Natural killer cell (primary cell): ENCODE data around the gene NDUFA13. TPM values are rescaled to one million over a fixed set of nuclear protein-coding genes. Genes with fewer than 3 reads are reported as not detected.
A peak's percentile ranks its signal among the peaks of the same experiment; 100 is the strongest.

Experiments used
- ATAC-seq, 3 donors: fragments of 150-1000 bp in 2 of 3; fragments of 200-7000 bp in 1 of 3; cut with Tn5 transposase; 1 replicate in 1 of 3; 2 replicates in 2 of 3; pipeline ENCODE4 v1.10.0; 2021; ENCODE audit warnings: mild to moderate bottlenecking in 2 of 3, moderate library complexity in 2 of 3
- DNase-seq, 2 donors: peaks; one replicate each; pipeline versions ENCODE4 v3.0.0 to v3.0.0-alpha.2; 2013 to 2021; ENCODE audit warnings: mixed read lengths in 1 of 2
- H3K27ac ChIP-seq: one replicate; pipeline ENCODE4 v1.5.1; 2013; ENCODE audit warnings: mild to moderate bottlenecking, low read length
- H3K27me3 ChIP-seq: one replicate; pipeline ENCODE4 v1.6.1; 2013; ENCODE audit warnings: low read length; ENCODE audit not compliant: control insufficient read depth, insufficient read depth
- H3K36me3 ChIP-seq: one replicate; pipeline ENCODE4 v1.6.1; 2013; ENCODE audit warnings: low read length; ENCODE audit not compliant: control insufficient read depth, insufficient read depth
- H3K4me1 ChIP-seq: one replicate; pipeline ENCODE4 v1.6.1; 2013; ENCODE audit warnings: low read length; ENCODE audit not compliant: control insufficient read depth, insufficient read depth
- H3K4me3 ChIP-seq: one replicate; pipeline ENCODE4 v1.5.1; 2013; ENCODE audit warnings: low read length
- H3K9me3 ChIP-seq: one replicate; pipeline ENCODE4 v1.6.1; 2013; ENCODE audit warnings: low read length; ENCODE audit not compliant: control insufficient read depth, insufficient read depth
- H3K27ac Mint-ChIP-seq, 2 donors: one replicate each; pipeline ENCODE4 v1.8.0; 2022; ENCODE audit warnings: mild to moderate bottlenecking in 2 of 2, mixed read lengths in 2 of 2, moderate library complexity in 1 of 2
- H3K27me3 Mint-ChIP-seq, 2 donors: one replicate each; pipeline ENCODE4 v1.8.0; 2022; ENCODE audit warnings: low read depth in 2 of 2, mixed read lengths in 2 of 2
- H3K36me3 Mint-ChIP-seq: one replicate; pipeline ENCODE4 v1.8.0; 2022; ENCODE audit warnings: mixed read lengths
- H3K4me1 Mint-ChIP-seq, 2 donors: one replicate each; pipeline ENCODE4 v1.8.0; 2022; ENCODE audit warnings: mixed read lengths in 2 of 2
- H3K4me3 Mint-ChIP-seq: one replicate; pipeline ENCODE4 v1.8.0; 2022; ENCODE audit warnings: mild to moderate bottlenecking, moderate library complexity, mixed read lengths
- H3K9me3 Mint-ChIP-seq, 2 donors: one replicate each; pipeline ENCODE4 v1.8.0; 2022; ENCODE audit warnings: mixed read lengths in 2 of 2
- CTCF ChIP-seq: fragments of 200-600 bp; IDR thresholded peaks from one replicate; pipeline ENCODE4 v1.8.0; 2022; ENCODE audit warnings: antibody characterized with exemption
- WGBS: methylation state at CpG from one replicate; pipeline ENCODE4 v1.1.7; 2013; ENCODE audit warnings: missing lambda C conversion rate; ENCODE audit not compliant: insufficient coverage; 5-methylcytosine and 5-hydroxymethylcytosine counted together
- intact Hi-C: fragments of 100-400 bp; cut with micrococcal nuclease; formaldehyde crosslinking; loops from one replicate; pipeline ENCODE4 v1.14.2; 2022
- total RNA-seq, 4 donors: library from RNA; stranded (reverse); fragments of 120-200 nt in 1 of 4; gene quantifications; one replicate each; pipeline versions ENCODE4 v1.2.3 to v1.2.4, GENCODE V29; 2013 to 2022

Gene NDUFA13
- total RNA-seq, 3 donors from 2014 or later (not counting 1 experiment from before 2014, with no cell fraction given): 165 to 191 (median 188) TPM

GRCh38 chr19:19561946-19562664, 46.1 kb downstream of the NDUFA13 start:
- no peaks in the 10 kb centered on the region for H3K36me3 Mint-ChIP-seq
- no peak overlapping the region for H3K4me3 Mint-ChIP-seq
- DNase-seq (no peak), ATAC-seq (no peak)
- no peaks in the 10 kb centered on the region for H3K4me1 Mint-ChIP-seq
- H3K27ac Mint-ChIP-seq: no peak overlapping the region
- H3K4me3 ChIP-seq: no peak overlapping the region
- H3K9me3 ChIP-seq: no peaks in the 10 kb centered on the region
- H3K9me3 Mint-ChIP-seq: no peaks in the 10 kb centered on the region
- H3K4me1 ChIP-seq: no peaks in the 10 kb centered on the region
- no peaks in the 10 kb centered on the region for H3K27me3 ChIP-seq
- intact Hi-C loops: no loop called here
- no peak overlapping the region for H3K27ac ChIP-seq
- 94% methylated on average over 26 of the region's 26 CpGs for WGBS
- H3K36me3 ChIP-seq: no peaks in the 10 kb centered on the region
- no peaks in the 10 kb centered on the region for H3K27me3 Mint-ChIP-seq
- no peak for TF ChIP-seq CTCF

GRCh38 chr19:19562665-19563347, 46.8 kb downstream of the NDUFA13 start:
- TF ChIP-seq CTCF: no peak
- Histone ChIP-seq H3K4me1 (no peaks in the 10 kb centered on the region), H3K4me3 (no peak overlapping the region), H3K36me3 (no peaks in the 10 kb centered on the region), H3K27me3 (no peaks in the 10 kb centered on the region), H3K9me3 (no peaks in the 10 kb centered on the region), H3K27ac (no peak overlapping the region)
- no peaks in the 10 kb centered on the region for H3K9me3 Mint-ChIP-seq
- DNase-seq (peak in 1 of 2 donors; percentile 70), ATAC-seq (peak; percentile 14 to 47 (median 33))
- no peak overlapping the region for H3K4me3 Mint-ChIP-seq
- WGBS: 88% methylated on average over 17 of the region's 17 CpGs
- H3K36me3 Mint-ChIP-seq: no peaks in the 10 kb centered on the region
- H3K27ac Mint-ChIP-seq: peak overlapping the region in 1 of 2 donors; percentile 49
- no peaks in the 10 kb centered on the region for H3K27me3 Mint-ChIP-seq
- intact Hi-C loops: no loop called here
- H3K4me1 Mint-ChIP-seq: no peaks in the 10 kb centered on the region

GRCh38 chr19:19563348-19563848, 47.4 kb downstream of the NDUFA13 start:
- H3K4me1 Mint-ChIP-seq: no peaks in the 10 kb centered on the region
- peak overlapping the region in 1 of 2 donors; percentile 49 for H3K27ac Mint-ChIP-seq
- WGBS: 96% methylated on average over 17 of the region's 17 CpGs
- DNase-seq: no peak
- ATAC-seq: no peak
- H3K27me3 Mint-ChIP-seq: no peaks in the 10 kb centered on the region
- H3K4me3 ChIP-seq: no peak overlapping the region
- no peaks in the 10 kb centered on the region for H3K36me3 ChIP-seq
- H3K4me1 ChIP-seq: no peaks in the 10 kb centered on the region
- H3K36me3 Mint-ChIP-seq: no peaks in the 10 kb centered on the region
- no peak overlapping the region for H3K27ac ChIP-seq
- intact Hi-C loops: no loop called here
- no peak overlapping the region for H3K4me3 Mint-ChIP-seq
- no peaks in the 10 kb centered on the region for H3K27me3 ChIP-seq
- no peaks in the 10 kb centered on the region for H3K9me3 Mint-ChIP-seq
- H3K9me3 ChIP-seq: no peaks in the 10 kb centered on the region
- TF ChIP-seq CTCF: no peak
